ENCODE measurements around the gene EIF4ENIF1.
A peak's percentile ranks its signal among the peaks of the same experiment; 100 is the strongest.
"Not testable (repeated sequence)": the region's sequence is repeated elsewhere in the genome, so short reads cannot be mapped to it uniquely, and the experiment has no call there.

The EIF4ENIF1 gene

GRCh38 chr22:31489632-31490495 lies at the start of gene EIF4ENIF1:
Gene EIF4ENIF1 (minus strand): TSS chr22:31489842. CDS start chr22:31488718, 1,124 bp downstream.
- peak; percentile 61 for DNase-seq (ENCODE audit: low spot score)

- DNase-seq (ENCODE audit: low spot score) = no peak
These were observed 49.2 kb upstream of the EIF4ENIF1 start for GRCh38 chr22:31538815-31539214.

- no peak for DNase-seq (ENCODE audit: low spot score)
These were observed 47.4 kb upstream of the EIF4ENIF1 start for GRCh38 chr22:31537019-31537535.

GRCh38 chr22:31533374-31533773 lies 43.7 kb upstream of the EIF4ENIF1 start:
- no peak for DNase-seq (ENCODE audit: low spot score)

DNA sequence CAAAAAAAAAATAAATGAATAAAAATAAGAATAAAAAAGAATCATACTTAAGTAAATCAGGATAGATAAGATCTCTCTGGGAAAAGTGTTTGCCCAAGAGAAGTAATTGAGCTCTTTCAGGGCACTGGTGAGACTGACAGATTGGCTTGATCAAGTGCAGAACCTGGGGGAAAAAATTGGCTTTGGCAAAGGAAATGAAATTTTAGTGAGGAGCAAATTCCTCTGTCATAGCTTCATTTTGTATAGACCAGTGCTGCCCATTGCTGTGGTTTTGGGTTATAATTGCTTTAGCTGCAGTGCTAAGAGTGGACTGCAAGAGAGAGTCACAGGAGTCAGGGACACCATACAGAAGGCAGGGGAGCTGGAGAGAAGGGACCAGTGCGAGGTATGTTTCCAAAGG lies 42.4 kb upstream of the EIF4ENIF1 start:
- DNase-seq (ENCODE audit: low spot score) = no peak

DNA sequence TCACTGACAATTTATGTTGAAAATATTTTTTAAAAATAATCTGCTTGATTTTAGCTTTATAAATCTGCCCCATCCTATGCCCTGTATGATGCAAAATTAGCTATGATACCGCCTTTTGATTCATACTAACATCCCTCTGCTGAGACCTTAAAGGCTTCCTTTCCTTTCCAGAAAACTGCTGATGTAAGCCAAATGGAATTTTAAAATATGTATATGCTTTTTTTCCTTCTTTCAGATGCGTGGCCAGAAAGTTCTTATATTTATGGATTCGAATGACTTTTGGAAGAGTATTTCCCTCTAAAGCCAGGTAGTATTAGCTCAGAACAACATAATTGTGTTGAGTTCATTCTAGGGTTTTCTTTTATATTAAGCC lies 41.2 kb upstream of the EIF4ENIF1 start:
- no peak for DNase-seq (ENCODE audit: low spot score)

- DNase-seq (ENCODE audit: low spot score) = no peak
These were observed 36.6 kb upstream of the EIF4ENIF1 start for GRCh38 chr22:31526270-31526669.

- DNase-seq (ENCODE audit: low spot score) = not testable (repeated sequence)
These were observed 34.5 kb upstream of the EIF4ENIF1 start for GRCh38 chr22:31524132-31524531.

DNA sequence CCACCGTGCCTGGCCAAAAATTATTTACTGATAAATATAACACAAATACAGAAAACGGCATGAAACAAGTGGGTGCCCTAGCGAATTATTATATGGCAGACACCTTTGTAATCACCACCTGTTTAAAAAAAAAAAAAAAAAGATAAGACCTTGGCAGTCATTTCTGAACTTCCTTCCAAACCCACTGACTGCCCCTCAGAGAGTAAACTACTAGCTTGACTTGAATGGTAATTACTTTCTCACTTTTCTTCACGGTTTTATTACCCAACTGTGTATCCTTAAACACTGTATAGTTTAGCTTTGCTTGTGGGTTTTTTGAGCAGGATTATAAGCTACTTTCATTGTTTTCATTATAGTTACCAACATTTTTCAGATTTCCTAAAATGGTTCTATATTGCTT lies 30.4 kb upstream of the EIF4ENIF1 start:
- no peak for DNase-seq (ENCODE audit: low spot score)

- DNase-seq (ENCODE audit: low spot score) = no peak
These were observed 19.6 kb upstream of the EIF4ENIF1 start for GRCh38 chr22:31509061-31509762.

GRCh38 chr22:31508536-31508935 lies 18.9 kb upstream of the EIF4ENIF1 start:
- no peak for DNase-seq (ENCODE audit: low spot score)

- DNase-seq (ENCODE audit: low spot score) = not testable (repeated sequence)
These were observed 17.9 kb upstream of the EIF4ENIF1 start for GRCh38 chr22:31507517-31507916.

- DNase-seq (ENCODE audit: low spot score) = no peak
These were observed 14.6 kb upstream of the EIF4ENIF1 start for GRCh38 chr22:31504282-31504681.

DNA sequence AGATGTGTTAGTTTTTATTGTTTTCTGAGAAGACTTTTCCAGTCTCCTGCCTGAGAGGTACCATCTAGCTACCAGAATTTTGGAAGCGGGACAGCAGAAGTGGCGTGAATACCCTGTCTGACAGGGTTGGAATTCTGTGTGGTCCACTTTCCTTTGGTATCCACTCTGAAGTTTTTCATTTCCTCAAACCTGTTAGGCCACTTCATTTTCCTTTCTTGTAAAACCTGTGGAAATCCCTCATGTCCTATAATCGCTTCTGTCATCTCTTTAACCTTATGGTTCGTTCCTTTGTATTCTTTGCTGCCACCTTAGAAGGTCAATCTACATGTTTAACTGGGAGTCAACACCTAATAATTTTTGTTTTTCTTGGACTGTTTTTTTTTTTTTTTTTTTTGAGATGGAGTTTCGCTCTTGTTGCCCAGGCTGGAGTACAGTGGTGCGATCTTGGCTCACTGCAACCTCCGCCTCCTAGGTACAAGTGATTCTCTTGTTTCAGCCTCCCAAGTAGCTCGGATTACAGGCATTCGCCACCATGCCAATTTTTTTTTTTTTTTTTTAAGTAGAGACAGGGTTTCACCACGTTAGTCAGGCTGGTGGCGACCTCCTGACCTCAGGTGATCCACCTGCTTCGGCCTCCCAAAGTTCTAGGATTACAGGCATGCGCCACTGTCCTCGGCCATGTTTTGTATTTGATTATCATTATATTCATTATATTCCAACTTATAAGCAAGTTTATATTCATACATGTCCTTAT lies 13.7 kb upstream of the EIF4ENIF1 start:
- DNase-seq (ENCODE audit: low spot score) = no peak

DNA sequence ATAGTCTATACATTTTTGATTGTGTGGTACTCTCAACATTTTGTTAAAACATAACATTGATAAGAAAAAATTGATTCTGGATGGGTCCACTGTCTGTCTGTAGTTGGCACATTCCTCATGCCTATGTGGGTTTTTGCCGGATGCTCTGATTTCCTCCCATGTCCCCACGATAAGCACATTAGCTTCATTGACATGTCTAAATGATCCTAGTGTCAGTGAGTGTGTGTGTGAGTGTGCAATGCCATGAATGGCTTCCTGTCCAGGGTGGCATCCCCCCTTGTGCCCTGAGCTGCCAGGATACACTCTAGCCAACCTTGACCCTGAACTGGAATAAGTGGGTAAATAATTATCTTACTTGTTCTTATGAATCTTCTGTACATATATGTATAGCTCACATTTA lies 12.1 kb upstream of the EIF4ENIF1 start:
- DNase-seq (ENCODE audit: low spot score) = no peak

- no peak for DNase-seq (ENCODE audit: low spot score)
These were observed 7.7 kb upstream of the EIF4ENIF1 start for GRCh38 chr22:31497148-31497938.

- no peak for DNase-seq (ENCODE audit: low spot score)
These were observed 7.1 kb upstream of the EIF4ENIF1 start for GRCh38 chr22:31496735-31497146.

- peak; percentile 93 for DNase-seq (ENCODE audit: low spot score)
These were observed 6.5 kb upstream of the EIF4ENIF1 start, which contains the start of gene SFI1 for GRCh38 chr22:31496007-31496734. Gene SFI1 (plus strand): TSS chr22:31496536. CDS start chr22:31508285, 11,749 bp downstream.

- no peak for DNase-seq (ENCODE audit: low spot score)
These were observed 5.7 kb upstream of the EIF4ENIF1 start for GRCh38 chr22:31495343-31495742.

GRCh38 chr22:31493355-31493754 lies 3.7 kb upstream of the EIF4ENIF1 start:
- not testable (repeated sequence) for DNase-seq (ENCODE audit: low spot score)

DNA sequence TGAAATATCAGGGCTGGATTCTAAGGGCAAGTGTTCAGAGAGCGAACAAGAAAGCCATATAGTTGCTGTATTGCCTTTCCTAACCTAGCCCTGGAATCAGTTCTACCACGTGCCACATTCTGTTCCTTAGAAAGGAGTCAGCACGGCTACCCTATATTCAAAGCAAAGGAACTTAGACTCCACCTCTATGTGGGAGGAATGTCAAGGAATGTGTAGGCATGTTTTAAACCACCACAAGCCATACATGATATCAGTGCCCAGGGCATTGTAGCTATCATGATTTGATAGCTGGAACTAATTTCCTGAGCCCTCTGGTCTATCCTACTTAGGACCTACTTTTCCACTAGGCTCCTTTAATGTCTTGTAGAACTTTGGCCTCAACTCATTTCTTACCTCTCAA lies 2.5 kb upstream of the EIF4ENIF1 start:
- no peak for DNase-seq (ENCODE audit: low spot score)
